Stimulated activated CD8-positive, alpha-beta memory T cell treated with anti-CD3 and anti-CD28 coated beads, Interleukin-7, amount 100 ng/mL, for 1 hour (primary cell): Measurements from ENCODE around the gene HMGXB4.

ENCODE experiments used
- DNase-seq, 2 donors: peaks; one replicate each; pipeline ENCODE4 v3.0.0-alpha.2; 2020; ENCODE audit warnings: low read depth in 2 of 2

Gene HMGXB4

DNA sequence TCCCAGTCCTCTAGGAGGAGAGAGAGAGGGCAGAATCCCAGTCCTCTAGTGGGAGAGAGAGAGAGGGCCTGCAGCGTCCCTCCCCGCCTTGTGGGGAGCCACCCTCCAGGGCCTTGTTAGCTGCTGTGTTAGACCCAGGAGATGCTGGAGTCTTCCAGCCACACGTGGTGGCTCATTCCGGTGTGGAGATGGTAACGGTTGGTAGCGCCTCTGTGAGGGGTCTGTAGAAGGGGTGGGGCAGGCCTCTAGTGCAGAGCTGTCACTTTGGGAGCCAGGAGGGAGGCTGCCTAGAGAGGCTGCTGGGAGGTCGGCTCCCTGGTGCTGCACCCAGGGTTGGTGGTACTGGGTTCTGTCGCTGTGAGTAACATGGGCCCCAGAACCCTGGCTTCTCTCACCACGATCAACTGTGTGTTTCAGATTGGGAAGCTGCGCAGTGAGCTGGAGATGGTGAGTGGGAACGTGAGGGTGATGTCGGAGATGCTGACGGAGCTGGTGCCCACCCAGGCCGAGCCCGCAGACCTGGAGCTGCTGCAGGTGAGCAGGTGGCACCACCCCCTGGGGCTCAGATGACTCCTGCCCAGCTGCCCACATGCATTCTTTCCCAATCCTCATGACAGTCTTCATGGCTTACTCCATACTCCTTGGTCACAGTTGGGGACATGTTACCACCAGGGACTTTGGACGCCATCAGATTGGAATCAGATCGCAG lies 69.7 kb downstream of the HMGXB4 start:
- DNase-seq: no peak

DNA sequence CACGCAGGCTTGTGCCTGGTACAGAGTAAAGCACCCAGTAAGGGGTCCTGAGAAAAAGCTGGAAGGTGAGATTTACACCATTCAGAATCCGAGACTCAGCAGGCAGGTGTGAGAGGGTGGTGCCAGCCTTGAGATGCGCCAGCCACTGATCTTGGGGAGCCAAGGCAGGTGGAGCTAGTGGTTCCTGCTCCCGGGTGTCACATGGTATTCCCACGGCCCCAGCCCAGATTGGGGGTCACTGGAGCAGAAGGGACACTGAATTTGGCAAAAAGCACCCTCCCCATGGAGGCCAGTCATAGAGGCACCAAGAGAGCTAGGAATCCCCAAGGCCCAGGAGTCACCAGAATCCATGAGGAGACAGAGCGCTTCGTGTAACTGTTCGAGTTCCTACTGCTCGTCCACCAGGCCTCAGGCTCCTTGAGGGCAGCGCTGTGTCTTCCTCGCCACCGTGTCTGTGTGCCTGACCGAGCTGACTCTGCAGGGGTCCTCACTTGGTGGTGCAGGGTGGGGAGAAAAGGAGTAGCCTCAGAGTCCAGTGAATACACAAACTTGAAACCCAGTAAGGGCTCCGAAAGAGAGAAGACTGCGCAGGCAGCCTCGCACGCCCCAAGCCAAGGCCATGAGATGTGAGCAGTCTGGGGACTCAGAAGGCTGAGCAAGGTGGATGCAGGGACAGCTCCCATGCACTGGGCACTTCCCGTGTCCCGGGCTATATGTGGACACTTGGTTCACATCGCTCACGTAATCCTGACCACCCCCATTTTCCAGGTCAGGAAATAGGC lies 70.6 kb downstream of the HMGXB4 start:
- DNase-seq: no peak

DNA sequence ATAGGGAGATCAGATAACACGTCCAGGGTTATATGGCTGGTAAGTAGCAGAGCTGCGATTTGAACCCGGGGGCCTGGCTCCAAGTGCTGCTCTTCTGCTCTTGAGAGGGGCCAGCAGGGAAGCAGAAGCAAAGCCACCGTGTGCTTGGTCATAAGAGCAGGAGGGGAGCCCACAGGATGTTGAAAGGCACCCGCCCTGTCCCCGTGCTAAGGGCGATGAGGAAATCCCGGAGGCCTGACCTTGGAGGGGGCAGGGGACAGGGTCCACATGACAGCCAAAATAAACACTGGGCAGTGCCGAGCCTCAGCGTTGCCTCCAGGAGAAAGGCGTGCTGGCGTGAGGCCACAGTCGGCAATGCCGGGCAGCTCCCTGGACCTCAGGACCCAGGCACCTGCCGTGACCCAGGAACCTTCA lies 71.2 kb downstream of the HMGXB4 start:
- no peak for DNase-seq

DNA sequence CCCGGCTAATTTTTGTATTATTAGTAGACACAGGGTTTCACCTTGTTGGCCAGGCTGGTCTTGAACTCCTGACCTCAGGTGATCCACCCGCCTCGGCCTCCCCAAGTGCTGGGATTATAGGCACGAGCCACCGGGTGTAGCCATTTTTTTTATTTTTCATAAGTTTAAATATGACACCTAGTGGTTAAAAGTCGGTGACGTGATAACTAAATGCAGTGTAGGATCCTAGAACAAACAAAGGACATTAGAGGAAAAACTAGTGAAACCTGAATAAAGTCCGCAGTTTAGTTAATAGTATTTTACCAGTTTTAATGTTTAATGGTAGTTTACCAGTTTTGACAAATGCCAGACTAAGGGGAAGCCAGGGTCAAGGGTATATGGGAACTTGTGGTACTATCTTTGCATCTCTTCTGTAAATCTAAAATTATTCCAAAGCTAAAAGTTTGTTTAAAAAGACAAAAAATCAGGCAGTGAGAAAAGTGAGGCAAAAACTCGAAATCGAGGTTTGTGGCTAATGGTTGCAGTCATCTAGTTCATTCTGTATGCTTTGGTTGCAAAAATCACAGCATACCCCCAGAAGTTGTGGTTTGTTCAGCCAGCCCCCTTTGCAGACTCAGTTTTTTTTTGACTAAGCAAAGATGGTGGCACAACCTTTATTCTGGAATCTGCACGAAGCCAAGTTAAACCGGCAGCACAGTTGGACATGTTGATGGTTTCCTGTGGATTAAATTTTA lies 72.0 kb downstream of the HMGXB4 start:
- no peak for DNase-seq

DNA sequence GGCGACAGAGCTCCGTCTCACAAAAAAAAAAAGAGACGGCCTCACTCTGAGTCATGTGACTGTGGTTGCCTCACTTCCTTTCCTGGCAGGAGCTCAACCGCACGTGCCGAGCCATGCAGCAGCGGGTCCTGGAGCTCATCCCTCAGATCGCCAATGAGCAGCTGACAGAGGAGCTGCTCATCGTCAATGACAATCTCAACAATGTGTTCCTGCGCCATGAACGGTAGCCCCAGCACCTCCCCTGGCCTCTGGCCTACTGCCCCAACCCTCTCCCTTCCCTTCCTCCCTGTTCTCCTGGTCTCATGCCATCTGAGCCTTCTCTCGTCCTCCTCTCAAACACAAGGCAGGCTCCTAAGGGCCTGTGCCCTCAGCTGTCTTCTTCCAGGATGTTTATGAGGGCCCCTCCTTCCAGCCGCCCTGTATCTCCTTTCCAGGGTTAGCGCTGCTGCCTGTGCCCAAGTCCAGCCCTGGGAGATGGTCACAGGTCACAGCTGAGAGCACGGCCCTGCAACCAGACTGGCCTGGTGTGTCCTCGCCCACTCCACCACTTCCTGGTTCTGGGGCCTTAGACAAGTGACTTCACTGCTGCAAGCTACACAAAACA lies 73.1 kb downstream of the HMGXB4 start:
- DNase-seq: no peak

DNA sequence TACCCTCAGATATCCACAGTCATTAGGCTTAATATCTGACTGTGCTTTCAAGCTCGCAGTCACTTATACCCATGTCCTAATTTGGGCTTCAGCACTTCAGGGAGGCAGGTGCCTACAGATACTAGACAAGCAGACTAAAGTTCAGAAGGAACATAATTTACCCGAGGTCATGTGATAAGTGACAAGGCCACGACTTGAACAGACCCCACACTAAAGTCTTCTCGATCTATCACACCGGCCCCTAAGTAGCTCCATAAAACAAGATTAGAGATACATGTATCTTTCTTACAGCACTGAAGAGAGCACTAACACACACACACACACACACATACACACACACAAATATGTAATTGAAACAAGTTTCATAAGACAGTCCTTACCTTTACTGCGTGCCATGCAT lies 75.0 kb downstream of the HMGXB4 start:
- no peak for DNase-seq

DNA sequence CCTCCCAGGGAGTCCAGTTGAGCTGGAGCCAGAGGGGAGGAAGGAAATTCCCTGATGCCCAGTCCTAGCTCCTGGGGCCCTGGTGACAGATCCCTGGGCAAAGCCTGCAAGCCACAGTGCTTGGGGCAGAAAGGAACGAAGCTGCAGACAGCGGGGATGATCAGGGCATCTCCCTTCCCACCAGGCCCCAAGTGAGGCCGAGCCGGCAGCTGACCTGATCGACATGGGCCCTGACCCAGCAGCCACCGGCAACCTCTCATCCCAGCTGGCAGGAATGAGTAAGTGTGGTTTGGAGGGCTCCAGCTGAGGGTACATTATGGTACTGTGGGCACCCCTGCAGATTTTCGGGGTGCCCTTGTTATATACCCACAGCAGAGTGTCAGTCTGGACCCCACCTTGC lies 75.9 kb downstream of the HMGXB4 start:
- no peak for DNase-seq

DNA sequence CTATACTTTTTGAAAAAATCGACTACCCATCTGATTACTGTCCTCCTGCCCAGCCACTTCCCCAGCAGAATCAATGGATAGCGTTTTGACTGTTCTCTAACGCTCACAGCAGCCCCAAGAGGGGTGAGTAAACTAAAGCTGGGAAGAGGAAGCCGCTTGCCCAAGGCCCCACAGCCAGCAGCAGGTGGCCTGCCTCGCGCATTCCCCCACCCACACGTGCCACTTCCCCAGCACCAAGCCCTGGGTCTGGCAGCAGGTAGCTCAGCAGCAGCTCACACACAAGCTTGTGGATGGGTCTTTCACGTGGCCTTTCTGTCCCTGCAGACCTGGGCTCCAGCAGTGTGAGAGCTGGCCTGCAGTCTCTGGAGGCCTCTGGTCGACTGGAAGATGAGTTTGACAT lies 76.7 kb downstream of the HMGXB4 start:
- DNase-seq: no peak

DNA sequence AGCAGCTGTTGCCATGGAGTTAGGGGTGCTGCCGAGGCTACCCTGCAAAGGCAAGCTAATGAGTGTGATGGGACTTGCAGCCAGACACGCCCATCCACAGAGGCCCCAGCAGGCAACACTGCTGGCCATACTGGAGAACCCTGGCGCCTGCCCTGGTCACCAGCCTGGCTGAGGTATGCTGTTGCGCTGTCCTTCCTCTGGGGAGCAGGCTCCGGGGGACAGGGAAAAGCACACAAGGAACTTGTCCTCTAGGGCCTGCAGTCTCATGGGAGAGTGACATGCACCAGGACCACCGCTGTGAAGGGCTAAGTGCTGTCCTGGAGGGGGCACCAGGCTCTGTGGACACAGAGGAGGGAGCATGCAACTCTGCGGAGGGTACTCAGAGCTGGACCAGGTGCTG lies 78.2 kb downstream of the HMGXB4 start:
- DNase-seq: no peak

DNA sequence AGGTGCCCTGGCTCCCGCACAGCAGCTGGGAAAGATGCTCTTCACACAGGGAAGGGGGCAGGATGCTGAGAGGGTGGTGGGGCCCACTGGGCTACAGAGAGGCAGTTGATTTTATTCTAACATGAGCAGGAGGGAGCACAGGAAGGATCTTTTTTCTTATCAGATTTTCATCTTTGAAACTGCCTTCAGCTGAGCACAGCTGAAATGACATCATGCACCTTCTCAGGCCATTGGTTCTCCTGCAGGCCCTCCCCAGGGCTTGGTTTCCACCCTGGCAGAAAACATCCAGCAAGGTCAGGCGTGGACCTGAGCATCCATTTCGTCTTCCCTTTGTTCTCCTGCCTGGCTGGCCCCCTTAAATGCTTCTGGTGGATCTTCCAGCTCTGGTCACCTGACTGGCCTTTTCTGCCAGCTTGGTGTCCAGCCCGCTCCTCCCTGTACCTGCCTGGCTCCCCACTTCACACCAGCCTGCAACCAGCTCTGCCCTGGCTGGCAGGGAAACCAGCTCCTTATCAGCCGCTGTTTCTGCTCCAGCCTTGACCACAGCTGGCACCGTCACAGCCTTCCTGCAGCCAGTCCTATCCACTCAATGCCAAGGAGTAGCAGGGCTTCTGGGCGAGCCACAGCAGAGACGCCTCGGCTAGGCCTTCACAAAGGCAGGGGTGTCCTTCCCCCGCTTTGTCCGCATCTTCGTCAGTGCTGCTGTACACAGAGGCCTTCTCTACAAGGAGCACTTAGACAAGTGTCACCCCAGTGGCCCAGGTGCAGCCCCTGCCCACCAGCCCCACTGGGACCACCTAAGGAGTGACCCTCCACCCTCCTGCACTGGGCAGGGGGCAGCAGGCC lies 78.9 kb downstream of the HMGXB4 start:
- no peak for DNase-seq

DNA sequence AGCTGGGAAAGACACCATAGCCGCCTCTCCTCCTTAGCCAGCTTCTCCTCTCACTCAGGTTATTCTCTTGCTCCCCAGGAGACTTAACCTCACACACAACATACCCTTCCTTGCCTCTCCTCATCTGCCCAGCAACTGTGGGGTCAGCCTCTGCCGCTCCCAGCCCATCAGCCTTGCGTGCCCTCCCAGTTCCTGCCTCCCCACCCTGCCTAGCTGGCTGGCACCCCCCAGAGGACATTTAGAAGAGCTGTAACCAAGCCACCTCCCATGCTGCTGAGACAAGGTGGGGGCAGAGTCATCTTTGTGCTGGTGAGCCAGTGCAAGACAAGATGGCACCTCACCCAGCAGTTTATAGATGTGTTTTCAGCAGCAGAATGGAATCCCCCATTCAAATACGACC lies 80.6 kb downstream of the HMGXB4 start:
- no peak for DNase-seq

DNA sequence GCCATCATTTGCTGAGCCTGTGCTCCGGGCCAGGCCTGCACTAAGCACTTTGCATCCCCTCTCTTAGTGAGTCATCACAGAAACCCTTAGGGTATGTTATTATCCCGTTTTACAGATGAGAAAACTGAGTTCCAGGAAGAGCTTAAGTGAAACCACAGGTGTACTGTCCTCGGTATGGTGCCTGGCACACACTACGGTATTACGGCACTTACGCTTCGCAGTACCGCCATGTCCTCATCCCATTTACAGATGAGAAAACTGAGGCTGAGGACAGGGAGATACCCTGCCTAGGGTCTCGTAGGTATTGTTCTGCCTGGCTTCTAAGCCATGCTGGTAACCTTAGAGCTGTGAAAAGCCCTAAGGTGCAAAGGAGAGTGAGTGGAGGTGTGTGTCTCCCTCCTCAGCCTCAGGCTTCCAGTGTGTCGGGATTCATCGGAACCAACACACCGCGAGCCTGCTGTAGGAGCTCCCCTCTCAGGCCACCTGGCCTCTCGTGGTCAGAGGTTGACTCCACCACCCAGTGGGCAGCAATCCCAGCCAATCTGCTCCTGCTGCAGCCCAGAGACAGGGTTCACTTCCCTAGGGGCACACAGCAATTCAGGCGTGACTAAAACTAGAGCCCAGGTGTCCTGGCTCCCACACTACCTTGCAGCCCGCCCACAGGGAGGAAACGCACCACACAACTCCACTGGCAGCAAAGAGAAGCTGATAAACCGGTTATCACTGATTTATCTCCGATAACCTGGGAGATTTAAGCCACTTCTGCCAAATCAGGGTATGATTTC lies 84.0 kb downstream of the HMGXB4 start:
- no peak for DNase-seq

DNA sequence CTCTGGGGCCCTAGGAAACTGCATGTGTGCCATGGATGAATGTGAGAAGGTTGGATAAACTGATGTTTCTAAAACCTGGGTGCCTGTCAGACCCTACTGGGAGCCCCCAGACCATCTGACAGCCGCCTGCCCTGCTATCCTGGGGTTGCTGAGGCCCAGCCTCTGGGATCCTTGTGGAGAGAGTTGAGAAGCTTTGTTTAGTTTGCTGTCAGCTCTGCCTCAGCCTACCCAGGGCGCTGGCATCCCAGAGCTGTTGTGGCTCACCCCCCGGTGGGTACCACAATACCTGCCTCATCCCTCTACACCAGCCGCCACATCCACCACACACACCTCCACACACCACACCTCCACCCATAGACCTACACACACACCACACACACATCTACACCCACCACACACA lies 85.1 kb downstream of the HMGXB4 start:
- DNase-seq: no peak

DNA sequence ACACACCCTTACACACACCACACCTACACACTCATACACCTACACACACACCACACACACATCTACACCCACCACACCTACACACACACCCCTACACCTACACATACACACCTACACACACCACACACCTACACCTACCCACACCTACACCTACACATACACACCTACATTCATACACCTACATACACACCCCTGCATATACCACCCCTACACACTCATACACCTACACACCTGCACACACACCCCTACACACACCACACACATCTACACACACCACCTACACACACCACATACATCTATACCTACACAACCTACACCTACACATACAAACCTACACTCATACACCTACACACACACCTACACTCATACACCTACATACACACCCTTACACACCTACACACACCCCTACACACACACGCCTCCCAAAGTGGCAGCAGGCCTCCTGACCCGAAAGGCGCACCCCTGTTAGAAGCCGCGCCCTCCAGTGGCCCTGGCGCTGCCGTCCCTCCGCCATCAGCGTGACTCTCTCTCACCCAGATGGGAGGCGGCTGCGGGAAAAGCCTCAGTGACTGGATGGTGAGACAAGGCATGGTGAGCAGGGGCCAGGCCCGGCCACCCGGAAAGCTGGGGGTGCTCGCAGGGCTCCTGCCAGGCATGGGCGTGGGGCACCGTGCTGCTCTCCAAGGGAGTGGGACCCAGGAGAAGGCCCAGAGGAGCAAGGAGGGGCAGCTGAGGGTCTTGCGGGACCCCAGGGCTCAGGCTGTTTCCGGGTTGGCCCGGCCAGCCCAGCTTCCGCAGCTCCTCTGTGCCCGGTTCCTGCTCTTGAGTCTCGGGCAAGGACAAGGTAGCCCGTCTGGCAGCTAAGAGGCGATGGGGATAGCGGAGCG lies 86.6 kb downstream of the HMGXB4 start:
- no peak for DNase-seq

DNA sequence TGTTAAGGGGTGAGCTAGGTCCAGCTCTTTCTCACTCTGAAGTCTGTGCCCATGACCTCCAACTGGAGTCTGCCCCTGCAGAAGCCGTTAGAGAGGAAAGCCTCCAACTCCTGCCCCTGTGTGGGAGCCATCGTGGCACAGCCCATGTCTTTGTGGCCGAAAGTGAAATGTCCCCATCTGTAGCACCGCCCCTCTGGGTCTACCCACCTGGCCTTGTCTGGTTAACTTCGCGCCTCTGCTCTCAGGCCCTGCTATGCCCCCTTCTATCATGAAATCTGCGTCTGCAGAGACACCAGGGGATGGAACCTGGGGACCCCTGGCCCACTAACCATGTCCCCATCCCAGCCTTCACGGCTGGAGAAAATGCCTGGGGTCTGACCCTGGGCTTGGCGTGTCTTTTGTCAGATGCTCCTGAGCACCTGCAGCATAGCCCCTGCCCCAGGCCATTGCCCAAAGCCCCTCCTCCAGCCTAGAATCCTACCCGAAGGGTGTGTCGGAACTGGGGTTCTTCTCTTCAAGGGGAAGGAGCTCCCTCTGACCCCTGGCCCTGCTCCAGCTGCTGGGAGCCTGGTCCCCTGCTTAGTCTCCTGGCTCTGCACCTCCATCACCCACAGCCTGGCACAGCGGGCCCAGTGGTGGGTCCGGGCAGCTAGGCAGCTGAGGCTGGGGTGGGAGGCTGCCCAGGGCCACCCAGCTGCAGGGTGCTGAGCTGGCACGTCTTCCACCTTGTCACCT lies 87.8 kb downstream of the HMGXB4 start:
- no peak for DNase-seq
